PC-3 (cell line): ENCODE data around the gene FSD1.

Source experiments
- EZH2 ChIP-seq: fragments of 300-600 bp; sonication (generic); IDR thresholded peaks from one replicate; pipeline ENCODE4 v1.6.1; 2017; ENCODE audit warnings: antibody characterized with exemption, mild to moderate bottlenecking, low read length; ENCODE audit not compliant: unreplicated experiment
- EZH2phosphoT487 ChIP-seq: fragments of 300-600 bp; sonication (generic); IDR thresholded peaks from 2 replicates; pipeline ENCODE4 v1.6.1; 2018; ENCODE audit warnings: mild to moderate bottlenecking, antibody characterized with exemption, low read length, borderline replicate concordance
- TF ChIP-seq, protein P1 (sequence below): fragments of 300-600 bp; sonication (generic); conservative IDR thresholded peaks from 2 replicates; pipeline ENCODE4 v1.5.1; 2017; ENCODE audit warnings: antibody characterized with exemption, low read depth, mild to moderate bottlenecking, low read length

DNA sequence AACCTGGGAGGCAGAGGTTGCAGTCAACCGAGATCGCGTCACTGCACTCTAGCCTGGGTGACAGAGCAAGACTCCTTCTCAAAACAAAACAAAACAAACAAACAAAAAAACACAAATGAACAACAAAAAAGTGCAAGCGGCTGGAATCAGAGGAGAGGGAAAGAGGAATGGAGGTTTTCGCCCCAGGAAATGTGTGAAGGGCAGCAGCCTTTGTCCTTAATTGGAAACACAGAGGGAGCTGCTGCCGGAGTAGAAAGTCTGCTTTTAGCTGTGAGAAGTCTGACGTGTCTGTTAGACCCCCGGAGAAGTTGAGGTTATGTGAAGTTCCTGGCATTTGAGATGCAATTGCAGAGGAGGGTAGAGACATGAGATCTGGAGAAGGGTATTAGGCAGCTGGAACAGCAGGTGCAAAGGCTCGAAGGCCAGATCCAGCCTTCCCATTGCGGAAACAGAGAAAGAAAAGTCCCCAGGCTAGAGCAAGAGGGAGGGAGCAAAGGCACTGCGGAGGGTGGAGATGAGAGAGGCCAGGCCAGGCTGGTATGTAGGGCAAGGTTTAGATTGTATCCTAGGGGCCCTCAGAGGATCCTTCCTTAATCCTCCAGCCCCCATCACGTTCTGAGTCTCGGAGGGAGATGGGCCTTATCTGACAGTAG is 2.7 kb upstream of the FSD1 start:
- TF ChIP-seq EZH2 (no peak), EZH2phosphoT487 (no peak)
- TF ChIP-seq, protein P1, sequence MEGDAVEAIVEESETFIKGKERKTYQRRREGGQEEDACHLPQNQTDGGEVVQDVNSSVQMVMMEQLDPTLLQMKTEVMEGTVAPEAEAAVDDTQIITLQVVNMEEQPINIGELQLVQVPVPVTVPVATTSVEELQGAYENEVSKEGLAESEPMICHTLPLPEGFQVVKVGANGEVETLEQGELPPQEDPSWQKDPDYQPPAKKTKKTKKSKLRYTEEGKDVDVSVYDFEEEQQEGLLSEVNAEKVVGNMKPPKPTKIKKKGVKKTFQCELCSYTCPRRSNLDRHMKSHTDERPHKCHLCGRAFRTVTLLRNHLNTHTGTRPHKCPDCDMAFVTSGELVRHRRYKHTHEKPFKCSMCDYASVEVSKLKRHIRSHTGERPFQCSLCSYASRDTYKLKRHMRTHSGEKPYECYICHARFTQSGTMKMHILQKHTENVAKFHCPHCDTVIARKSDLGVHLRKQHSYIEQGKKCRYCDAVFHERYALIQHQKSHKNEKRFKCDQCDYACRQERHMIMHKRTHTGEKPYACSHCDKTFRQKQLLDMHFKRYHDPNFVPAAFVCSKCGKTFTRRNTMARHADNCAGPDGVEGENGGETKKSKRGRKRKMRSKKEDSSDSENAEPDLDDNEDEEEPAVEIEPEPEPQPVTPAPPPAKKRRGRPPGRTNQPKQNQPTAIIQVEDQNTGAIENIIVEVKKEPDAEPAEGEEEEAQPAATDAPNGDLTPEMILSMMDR, result no peak
